GM12878 (cell line): ENCODE data around the gene ERN1. TPM values are rescaled to one million over a fixed set of nuclear protein-coding genes. Genes with fewer than 3 reads are reported as not detected.

Experiments
- ATAC-seq: fragments of 200-7000 bp; cut with Tn5 transposase; 3 replicates; pipeline ENCODE4 v1.9.1; 2020; ENCODE audit warnings: mild to moderate bottlenecking, moderate library complexity
- BruUV-seq: library from RNA; stranded (reverse); fragments of 400-500 nt; replicated peaks from 2 replicates; lab custom pipeline; 2021; lab: Mats Ljungman, UMichigan
- CTCF ChIA-PET: fragments of 300-600 bp; sonication (Branson Sonifier 250); formaldehyde crosslinking; extraction: SDS; loops from one replicate; lab custom pipeline; 2021; ENCODE audit warnings: inconsistent platforms; lab: Yijun Ruan, JAX
- POLR2A ChIA-PET: fragments of 350-600 bp; formaldehyde crosslinking; extraction: SDS; loops from one replicate; lab custom pipeline; 2021; ENCODE audit warnings: inconsistent platforms; lab: Charles Lee
- RAD21 ChIA-PET: fragments of 300-600 bp; sonication (Branson Sonifier 250); formaldehyde crosslinking; loops from one replicate; lab custom pipeline; 2023; ENCODE audit warnings: antibody characterized with exemption; ENCODE audit not compliant: unreplicated experiment; lab: Charles Lee
- SMC1A ChIA-PET: fragments of 300-600 bp; sonication (Branson Sonifier 250); formaldehyde crosslinking; loops from one replicate; lab custom pipeline; 2023; ENCODE audit not compliant: unreplicated experiment, uncharacterized antibody; lab: Charles Lee
- DNase-seq: peaks from one replicate; pipeline ENCODE4 v3.0.0-alpha.2; 2011; ENCODE audit warnings: low read depth, low spot score
- FAIRE-seq: peaks from 3 replicates; lab custom pipeline; 2011; peaks lifted over from hg19 to GRCh38; lab: Jason Lieb, UNC
- H2AFZ ChIP-seq: 2 replicates; pipeline ENCODE4 v1.6.0; 2011; ENCODE audit warnings: low read depth, low read length, control low read depth; ENCODE audit not compliant: control insufficient read depth
- H3K27ac ChIP-seq: 2 replicates; pipeline ENCODE4 v1.5.1; 2011; ENCODE audit warnings: control low read depth; ENCODE audit not compliant: control insufficient read depth, insufficient read depth
- H3K27me3 ChIP-seq, 2 experiments: replicated peaks in 1 of 2; 2 replicates each; pipeline versions ENCODE4 v1.6.0 to v1.6.1; 2011; ENCODE audit warnings: low read length in 1 of 2; ENCODE audit not compliant: control insufficient read depth in 2 of 2, insufficient read depth in 2 of 2
- H3K36me3 ChIP-seq, 2 experiments: 2 replicates each; pipeline ENCODE4 v1.5.1; 2011; ENCODE audit warnings: low read length in 1 of 2; ENCODE audit not compliant: control insufficient read depth in 2 of 2, insufficient read depth in 2 of 2
- H3K4me1 ChIP-seq: 2 replicates; pipeline ENCODE4 v1.6.1; 2011; ENCODE audit warnings: mild to moderate bottlenecking, low read length, moderate library complexity, mixed read lengths; ENCODE audit not compliant: control insufficient read depth, insufficient read depth
- H3K4me2 ChIP-seq: 2 replicates; pipeline ENCODE4 v1.6.0; 2011; ENCODE audit warnings: control low read depth; ENCODE audit not compliant: control insufficient read depth, insufficient read depth
- H3K4me3 ChIP-seq: fragments of 200-600 bp; sonication (generic); 2 replicates; pipeline ENCODE4 v1.5.1; 2016
- H3K79me2 ChIP-seq: 2 replicates; pipeline ENCODE4 v1.6.0; 2011; ENCODE audit warnings: low read length; ENCODE audit not compliant: control insufficient read depth, insufficient read depth
- H3K9ac ChIP-seq: 2 replicates; pipeline ENCODE4 v1.8.0; 2011; ENCODE audit warnings: low read length, control low read depth, mixed read lengths; ENCODE audit not compliant: control insufficient read depth, insufficient read depth
- H3K9me3 ChIP-seq: replicated peaks from 3 replicates; pipeline ENCODE4 v1.5.1; 2011; ENCODE audit warnings: mild to moderate bottlenecking, low read length; ENCODE audit not compliant: control insufficient read depth, insufficient read depth
- H4K20me1 ChIP-seq: 2 replicates; pipeline ENCODE4 v1.6.0; 2011; ENCODE audit not compliant: control insufficient read depth, insufficient read depth
- CBX3 ChIP-seq: fragments of 200-600 bp; sonication (generic); IDR thresholded peaks from 2 replicates; pipeline ENCODE4 v1.6.1; 2016; ENCODE audit warnings: low read depth, borderline replicate concordance
- CREM ChIP-seq: IDR thresholded peaks from 2 replicates; pipeline ENCODE4 v1.6.1; 2014; ENCODE audit warnings: antibody characterized with exemption, low read depth
- FOXM1 ChIP-seq: IDR thresholded peaks from 2 replicates; pipeline ENCODE4 v1.6.1; 2012; ENCODE audit warnings: low read depth, mild to moderate bottlenecking, inconsistent platforms, low read length, moderate library complexity
- IKZF2 ChIP-seq, 2 experiments: fragments of 450-650 bp; IDR thresholded peaks; 2 replicates each; pipeline ENCODE4 v1.6.1; 2017; ENCODE audit warnings: mild to moderate bottlenecking in 2 of 2, moderate library complexity in 2 of 2
- JUNB ChIP-seq: IDR thresholded peaks from 2 replicates; pipeline ENCODE4 v1.6.1; 2016; ENCODE audit warnings: antibody characterized with exemption, mild to moderate bottlenecking
- MEF2B ChIP-seq: fragments of 450-650 bp; IDR thresholded peaks from 2 replicates; pipeline ENCODE4 v1.6.1; 2018; ENCODE audit warnings: mild to moderate bottlenecking, moderate library complexity; ENCODE audit not compliant: partially characterized antibody, poor library complexity, severe bottlenecking
- MTA3 ChIP-seq: IDR thresholded peaks from 2 replicates; pipeline ENCODE4 v1.6.1; 2012; ENCODE audit warnings: low read length, inconsistent platforms, borderline replicate concordance
- MYB ChIP-seq: fragments of 150-350 bp; IDR thresholded peaks from 2 replicates; pipeline ENCODE4 v1.6.1; 2014; ENCODE audit warnings: mild to moderate bottlenecking, low read depth, low read length, borderline replicate concordance
- PML ChIP-seq: IDR thresholded peaks from 2 replicates; pipeline ENCODE4 v1.6.1; 2012; ENCODE audit warnings: low read length, inconsistent platforms
- POLR2AphosphoS2 ChIP-seq: IDR thresholded peaks from 2 replicates; pipeline ENCODE4 v1.6.1; 2011; ENCODE audit warnings: low read depth, mild to moderate bottlenecking, low read length, improper control_type of control experiment, moderate library complexity
- RFX5 ChIP-seq: IDR thresholded peaks from 2 replicates; pipeline ENCODE4 v1.6.1; 2011; ENCODE audit warnings: low read depth, low read length, improper control_type of control experiment
- SIN3A ChIP-seq: IDR thresholded peaks from 2 replicates; pipeline ENCODE4 v1.6.1; 2012; ENCODE audit warnings: low read depth, low read length, improper control_type of control experiment
- SMAD1 ChIP-seq: fragments of 450-650 bp; IDR thresholded peaks from 2 replicates; pipeline ENCODE4 v1.6.1; 2018; ENCODE audit warnings: mild to moderate bottlenecking, low read depth; ENCODE audit not compliant: partially characterized antibody
- SPI1 ChIP-seq: IDR thresholded peaks from 2 replicates; pipeline ENCODE4 v1.6.1; 2011; ENCODE audit warnings: low read depth, mild to moderate bottlenecking, low read length, moderate library complexity, borderline replicate concordance; ENCODE audit not compliant: insufficient read depth
- SRF ChIP-seq, 2 experiments: IDR thresholded peaks; 2 replicates each; pipeline ENCODE4 v1.6.1; 2011; ENCODE audit warnings: low read depth in 2 of 2, low read length in 2 of 2, mild to moderate bottlenecking in 1 of 2, moderate library complexity in 1 of 2
- SUPT20H ChIP-seq: IDR thresholded peaks from 2 replicates; pipeline ENCODE4 v1.6.1; 2011; ENCODE audit warnings: low read depth, mild to moderate bottlenecking, low read length, moderate library complexity, borderline replicate concordance; ENCODE audit not compliant: control insufficient read depth
- ZNF217 ChIP-seq: fragments of 450-650 bp; IDR thresholded peaks from 2 replicates; pipeline ENCODE4 v1.6.1; 2017; ENCODE audit warnings: antibody characterized with exemption, mild to moderate bottlenecking
- ZNF24 ChIP-seq: fragments of 450-650 bp; IDR thresholded peaks from 2 replicates; pipeline ENCODE4 v1.6.1; 2017; ENCODE audit warnings: antibody characterized with exemption, mild to moderate bottlenecking
- WGBS: methylation state at CpG from one replicate; pipeline ENCODE4 v1.1.6; 2016; ENCODE audit warnings: low lambda C conversion rate; ENCODE audit not compliant: insufficient replicate concordance, insufficient coverage; ENCODE audit errors: missing lambda C conversion rate; 5-methylcytosine and 5-hydroxymethylcytosine counted together
- in situ Hi-C: fragments of 300-500 bp; cut with MboI; formaldehyde crosslinking; loops from 9 replicates; pipeline ENCODE4 v1.14.3; 2018; ENCODE audit warnings: mixed read lengths
- intact Hi-C: fragments of 100-400 bp; cut with micrococcal nuclease; formaldehyde crosslinking; loops from one replicate; pipeline ENCODE4 v1.14.2; 2022; ENCODE audit not compliant: unreplicated experiment
- polyA plus RNA-seq, 11 experiments: library from polyadenylated mRNA; depleted of rRNA in 4 of 11; unstranded in 6 of 11; stranded (reverse) in 5 of 11; fragments of >200 nt; fragmentation: Nextera tagmentation in 4 of 11; fragmentation: Illumina TruSeq in 1 of 11; extraction: Ambion mirVana in 4 of 11; extraction: Trizol in 1 of 11; gene quantifications; 1 replicate in 1 of 11; 2 replicates in 10 of 11; pipeline versions ENCODE4 v1.2.1 to v1.2.3, GENCODE V29; 2011 to 2016; ENCODE audit warnings: inconsistent platforms in 2 of 11, missing spikeins in 2 of 11, low read depth in 1 of 11
- total RNA-seq, 4 experiments: library from RNA; depleted of rRNA in 3 of 4; stranded (reverse); fragments of >200 nt in 3 of 4; fragmentation: Illumina TruSeq in 1 of 4; extraction: Trizol in 1 of 4; gene quantifications; 2 replicates each; pipeline versions ENCODE4 v1.2.1 to v1.2.3, GENCODE V29; 2013 to 2021
- TF ChIP-seq, protein P1 (sequence below): IDR thresholded peaks from 2 replicates; pipeline ENCODE4 v1.6.1; 2012; ENCODE audit warnings: mild to moderate bottlenecking, low read depth, low read length

The ERN1 gene
- total and polyA plus RNA-seq, 10 of the 15 experiments (the other 5 are each of a cell fraction or from before 2014, with no cell fraction given): 2.6 to 19.2 (median 7.6) TPM

DNA sequence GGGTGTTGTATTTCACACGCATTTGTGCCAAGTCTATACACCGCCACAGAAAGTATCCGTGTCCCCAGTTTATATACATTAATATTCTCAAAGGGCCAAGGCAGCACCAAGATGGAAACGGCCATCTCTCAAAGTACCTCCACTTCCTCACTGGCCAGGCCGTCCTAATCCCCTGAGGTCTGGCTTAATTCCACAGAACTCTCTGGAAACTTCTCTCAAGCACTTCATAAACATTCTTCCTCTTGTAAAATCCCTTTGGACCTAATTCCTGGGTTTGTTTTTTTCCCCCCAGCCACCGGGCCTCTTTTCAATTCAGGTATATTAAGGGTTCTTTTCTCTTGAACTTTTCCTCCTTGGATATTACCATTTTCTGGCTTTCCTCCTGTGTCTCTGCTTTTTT, 5.1 kb upstream of the ERN1 start (continued):
- TF ChIP-seq, protein P1, sequence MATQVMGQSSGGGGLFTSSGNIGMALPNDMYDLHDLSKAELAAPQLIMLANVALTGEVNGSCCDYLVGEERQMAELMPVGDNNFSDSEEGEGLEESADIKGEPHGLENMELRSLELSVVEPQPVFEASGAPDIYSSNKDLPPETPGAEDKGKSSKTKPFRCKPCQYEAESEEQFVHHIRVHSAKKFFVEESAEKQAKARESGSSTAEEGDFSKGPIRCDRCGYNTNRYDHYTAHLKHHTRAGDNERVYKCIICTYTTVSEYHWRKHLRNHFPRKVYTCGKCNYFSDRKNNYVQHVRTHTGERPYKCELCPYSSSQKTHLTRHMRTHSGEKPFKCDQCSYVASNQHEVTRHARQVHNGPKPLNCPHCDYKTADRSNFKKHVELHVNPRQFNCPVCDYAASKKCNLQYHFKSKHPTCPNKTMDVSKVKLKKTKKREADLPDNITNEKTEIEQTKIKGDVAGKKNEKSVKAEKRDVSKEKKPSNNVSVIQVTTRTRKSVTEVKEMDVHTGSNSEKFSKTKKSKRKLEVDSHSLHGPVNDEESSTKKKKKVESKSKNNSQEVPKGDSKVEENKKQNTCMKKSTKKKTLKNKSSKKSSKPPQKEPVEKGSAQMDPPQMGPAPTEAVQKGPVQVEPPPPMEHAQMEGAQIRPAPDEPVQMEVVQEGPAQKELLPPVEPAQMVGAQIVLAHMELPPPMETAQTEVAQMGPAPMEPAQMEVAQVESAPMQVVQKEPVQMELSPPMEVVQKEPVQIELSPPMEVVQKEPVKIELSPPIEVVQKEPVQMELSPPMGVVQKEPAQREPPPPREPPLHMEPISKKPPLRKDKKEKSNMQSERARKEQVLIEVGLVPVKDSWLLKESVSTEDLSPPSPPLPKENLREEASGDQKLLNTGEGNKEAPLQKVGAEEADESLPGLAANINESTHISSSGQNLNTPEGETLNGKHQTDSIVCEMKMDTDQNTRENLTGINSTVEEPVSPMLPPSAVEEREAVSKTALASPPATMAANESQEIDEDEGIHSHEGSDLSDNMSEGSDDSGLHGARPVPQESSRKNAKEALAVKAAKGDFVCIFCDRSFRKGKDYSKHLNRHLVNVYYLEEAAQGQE: no peak
- TF ChIP-seq SUPT20H (no peak), SIN3A (no peak)

DNA sequence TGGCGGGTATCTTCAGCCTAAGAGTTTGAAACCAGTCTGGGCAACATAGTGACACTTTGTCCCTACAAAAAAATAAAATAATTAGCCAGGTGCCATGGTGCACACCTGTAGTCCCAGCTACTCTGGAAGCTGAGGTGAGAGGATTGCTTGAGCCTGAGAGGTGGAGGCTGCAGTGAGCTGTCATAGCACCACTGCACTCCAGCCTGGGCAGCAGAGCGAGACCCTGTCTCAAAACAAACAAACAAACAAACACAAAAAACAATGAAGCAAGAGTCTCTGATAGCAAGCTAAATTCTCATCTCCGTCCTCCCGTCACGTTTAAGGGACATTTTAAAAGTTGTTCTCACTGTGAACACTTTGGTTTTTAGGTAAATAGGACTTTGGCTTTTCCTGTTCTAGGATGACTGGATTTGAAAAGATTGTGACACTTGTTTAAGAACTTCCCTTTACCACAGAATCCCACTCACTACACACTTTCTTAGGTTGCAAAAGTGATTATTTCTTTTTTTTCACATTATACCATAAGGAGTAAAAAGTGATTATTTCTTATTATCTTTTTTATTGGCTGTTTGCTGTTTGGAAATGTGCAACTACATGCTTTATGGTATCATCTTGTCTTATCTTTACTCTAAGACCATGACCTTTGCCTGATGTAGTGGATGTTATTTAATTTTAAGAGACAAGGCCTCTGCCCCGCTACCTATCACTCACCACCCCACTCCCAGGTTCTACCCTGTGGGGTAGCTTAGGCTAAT, 4.4 kb upstream of the ERN1 start:
- no peak for TF ChIP-seq MTA3
- TF ChIP-seq ZNF24: no peak
- no peak for TF ChIP-seq POLR2AphosphoS2
- TF ChIP-seq CREM: no peak
- no peak for TF ChIP-seq MEF2B
- TF ChIP-seq IKZF2 (IDR thresholded peaks at IDR 0.05): no peak
- no peak for TF ChIP-seq ZNF217
- TF ChIP-seq PML: no peak
- TF ChIP-seq FOXM1: no peak
- TF ChIP-seq SPI1: no peak
- no peak for TF ChIP-seq CBX3
- no peak for TF ChIP-seq SRF (IDR thresholded peaks at IDR 0.05; ENCODE audit: low read depth in 2 of 2, low read length in 2 of 2)
- TF ChIP-seq SMAD1: no peak
- no peak for TF ChIP-seq MYB
- TF ChIP-seq JUNB: no peak
- TF ChIP-seq RFX5: no peak
- TF ChIP-seq, all 136 proteins: peak for 0
- Histone ChIP-seq H3K4me3 (no peak overlapping the region), H3K4me1 (peaks cover 29% of the 10 kb centered on the region), H3K36me3 (no peaks in the 10 kb centered on the region), H3K9ac (no peak overlapping the region), H4K20me1 (no peaks in the 10 kb centered on the region), H3K9me3 (no peaks in the 10 kb centered on the region), H3K27me3 (no peaks in the 10 kb centered on the region), H3K27ac (no peak overlapping the region), H3K4me2 (no peak overlapping the region), H3K79me2 (peaks cover 5% of the 10 kb centered on the region), H2AFZ (no peak overlapping the region)
- ChIA-PET CTCF (interaction anchor here (0.6 to 9.7 kb wide), 62 partner anchors 9 to 537 kb away, joined by 3 to 915 read pairs (median 8); partner anchors contain the start of genes CSHL1, GH1 and ICAM2), POLR2A (interaction anchor here (0.5 to 6.6 kb wide), 10 partner anchors 11 to 202 kb away, joined by 3 to 86 read pairs (median 5); partner anchors contain the start of gene CD79B), SMC1A (interaction anchor here (0.7 to 11.2 kb wide), 54 partner anchors 11 to 252 kb away, joined by 3 to 570 read pairs (median 6); partner anchors contain the start of genes CD79B, GH1 and ICAM2), RAD21 (interaction anchor here (0.6 to 14.4 kb wide), 45 partner anchors 9 to 231 kb away, joined by 3 to 507 read pairs (median 5); partner anchors contain the start of genes CD79B, CSHL1, GH1 and ICAM2)
- DNase-seq (no peak), ATAC-seq (no peak), FAIRE-seq (no peak)
- in situ Hi-C loops (loop anchor here (5.0 kb wide), 2 partner anchors 107 to 212 kb away; no protein-coding TSS in a partner anchor), intact Hi-C loops (no loop called here)
- WGBS: 58% methylated on average over 6 of the region's 6 CpGs
- no TSS peak for BruUV-seq
